ENCODE results near the gene PITPNC1.

PITPNC1 gene

GRCh38 chr17:67725807-67726206, 348.7 kb downstream of the PITPNC1 start:
- TF ChIP-seq POLR2AphosphoS5 (IDR thresholded peaks at IDR 0.05; ENCODE audit: low read depth, low read length) (no peak), TAF1 (IDR thresholded peaks at IDR 0.05; ENCODE audit: borderline replicate concordance, insufficient read depth, low read length) (no peak), FOXP2 (optimal IDR thresholded peaks at IDR 0.05; ENCODE audit: borderline replicate concordance, extremely low read depth, extremely low read length, insufficient read depth) (no peak), SIN3A (IDR thresholded peaks at IDR 0.05; ENCODE audit: borderline replicate concordance, insufficient read depth, low read length) (no peak)
- TF ChIP-seq, protein P1, sequence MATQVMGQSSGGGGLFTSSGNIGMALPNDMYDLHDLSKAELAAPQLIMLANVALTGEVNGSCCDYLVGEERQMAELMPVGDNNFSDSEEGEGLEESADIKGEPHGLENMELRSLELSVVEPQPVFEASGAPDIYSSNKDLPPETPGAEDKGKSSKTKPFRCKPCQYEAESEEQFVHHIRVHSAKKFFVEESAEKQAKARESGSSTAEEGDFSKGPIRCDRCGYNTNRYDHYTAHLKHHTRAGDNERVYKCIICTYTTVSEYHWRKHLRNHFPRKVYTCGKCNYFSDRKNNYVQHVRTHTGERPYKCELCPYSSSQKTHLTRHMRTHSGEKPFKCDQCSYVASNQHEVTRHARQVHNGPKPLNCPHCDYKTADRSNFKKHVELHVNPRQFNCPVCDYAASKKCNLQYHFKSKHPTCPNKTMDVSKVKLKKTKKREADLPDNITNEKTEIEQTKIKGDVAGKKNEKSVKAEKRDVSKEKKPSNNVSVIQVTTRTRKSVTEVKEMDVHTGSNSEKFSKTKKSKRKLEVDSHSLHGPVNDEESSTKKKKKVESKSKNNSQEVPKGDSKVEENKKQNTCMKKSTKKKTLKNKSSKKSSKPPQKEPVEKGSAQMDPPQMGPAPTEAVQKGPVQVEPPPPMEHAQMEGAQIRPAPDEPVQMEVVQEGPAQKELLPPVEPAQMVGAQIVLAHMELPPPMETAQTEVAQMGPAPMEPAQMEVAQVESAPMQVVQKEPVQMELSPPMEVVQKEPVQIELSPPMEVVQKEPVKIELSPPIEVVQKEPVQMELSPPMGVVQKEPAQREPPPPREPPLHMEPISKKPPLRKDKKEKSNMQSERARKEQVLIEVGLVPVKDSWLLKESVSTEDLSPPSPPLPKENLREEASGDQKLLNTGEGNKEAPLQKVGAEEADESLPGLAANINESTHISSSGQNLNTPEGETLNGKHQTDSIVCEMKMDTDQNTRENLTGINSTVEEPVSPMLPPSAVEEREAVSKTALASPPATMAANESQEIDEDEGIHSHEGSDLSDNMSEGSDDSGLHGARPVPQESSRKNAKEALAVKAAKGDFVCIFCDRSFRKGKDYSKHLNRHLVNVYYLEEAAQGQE (IDR thresholded peaks at IDR 0.05; ENCODE audit: insufficient read depth in 1 of 2, low read depth in 2 of 2, low read length in 2 of 2), result no peak

GRCh38 chr17:67729903-67730302, 352.8 kb downstream of the PITPNC1 start:
- TF ChIP-seq FOXP2 (optimal IDR thresholded peaks at IDR 0.05; ENCODE audit: borderline replicate concordance, extremely low read depth, extremely low read length, insufficient read depth) (no peak), TAF1 (IDR thresholded peaks at IDR 0.05; ENCODE audit: borderline replicate concordance, insufficient read depth, low read length) (no peak), SIN3A (IDR thresholded peaks at IDR 0.05; ENCODE audit: borderline replicate concordance, insufficient read depth, low read length) (no peak), POLR2AphosphoS5 (IDR thresholded peaks at IDR 0.05; ENCODE audit: low read depth, low read length) (no peak)
- TF ChIP-seq, protein P1 (IDR thresholded peaks at IDR 0.05; ENCODE audit: insufficient read depth in 1 of 2, low read depth in 2 of 2, low read length in 2 of 2), result no peak

DNA sequence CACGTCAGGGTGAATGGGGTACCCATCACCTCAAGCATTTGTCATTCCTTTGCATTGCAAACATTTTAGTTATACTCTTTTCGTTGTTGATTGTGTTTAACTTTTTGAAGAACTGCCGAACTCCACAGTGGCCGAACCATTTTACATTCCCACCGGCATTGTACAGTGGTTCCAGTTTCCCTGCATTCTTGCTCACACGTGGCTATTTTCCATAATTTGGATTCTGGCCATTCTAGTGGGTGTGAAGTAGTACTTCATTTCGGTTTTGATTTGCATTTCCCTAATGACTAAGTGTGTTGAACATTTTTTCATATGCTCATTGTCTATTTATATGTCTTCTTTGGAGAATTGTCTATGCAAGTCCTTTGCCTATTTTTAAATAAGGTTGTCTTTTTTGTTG, 353.6 kb downstream of the PITPNC1 start:
- no peak for TF ChIP-seq SIN3A (IDR thresholded peaks at IDR 0.05; ENCODE audit: borderline replicate concordance, insufficient read depth, low read length)
- TF ChIP-seq FOXP2 (optimal IDR thresholded peaks at IDR 0.05; ENCODE audit: borderline replicate concordance, extremely low read depth, extremely low read length, insufficient read depth), result no peak
- TF ChIP-seq POLR2AphosphoS5 (IDR thresholded peaks at IDR 0.05; ENCODE audit: low read depth, low read length), result no peak
- TF ChIP-seq TAF1 (IDR thresholded peaks at IDR 0.05; ENCODE audit: borderline replicate concordance, insufficient read depth, low read length), result no peak
- TF ChIP-seq, protein P1 (IDR thresholded peaks at IDR 0.05; ENCODE audit: insufficient read depth in 1 of 2, low read depth in 2 of 2, low read length in 2 of 2), result no peak

DNA sequence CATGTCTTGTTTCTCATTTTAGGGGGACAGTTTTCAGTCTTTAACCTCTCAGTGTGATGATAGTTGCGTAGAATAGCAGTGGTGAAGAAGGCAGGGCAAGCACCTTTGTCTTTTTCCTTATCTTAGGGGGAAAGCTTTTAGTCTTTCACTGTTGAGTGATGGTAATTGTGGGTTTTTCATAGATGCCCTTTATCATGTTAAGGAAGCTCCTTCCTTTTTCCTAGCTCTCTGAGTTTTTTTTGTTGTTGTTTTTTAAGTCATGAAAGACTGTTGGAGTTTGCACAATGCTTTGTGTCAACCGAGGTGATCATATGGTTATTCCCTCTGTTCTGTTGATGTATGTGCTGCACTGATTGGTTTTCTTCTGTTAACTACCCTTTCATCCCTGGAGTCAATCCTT, 356.4 kb downstream of the PITPNC1 start:
- TF ChIP-seq, protein P1 (IDR thresholded peaks at IDR 0.05; ENCODE audit: insufficient read depth in 1 of 2, low read depth in 2 of 2, low read length in 2 of 2), result no peak
- TF ChIP-seq SIN3A (IDR thresholded peaks at IDR 0.05; ENCODE audit: borderline replicate concordance, insufficient read depth, low read length) (no peak), TAF1 (IDR thresholded peaks at IDR 0.05; ENCODE audit: borderline replicate concordance, insufficient read depth, low read length) (no peak), FOXP2 (optimal IDR thresholded peaks at IDR 0.05; ENCODE audit: borderline replicate concordance, extremely low read depth, extremely low read length, insufficient read depth) (no peak), POLR2AphosphoS5 (IDR thresholded peaks at IDR 0.05; ENCODE audit: low read depth, low read length) (no peak)

DNA sequence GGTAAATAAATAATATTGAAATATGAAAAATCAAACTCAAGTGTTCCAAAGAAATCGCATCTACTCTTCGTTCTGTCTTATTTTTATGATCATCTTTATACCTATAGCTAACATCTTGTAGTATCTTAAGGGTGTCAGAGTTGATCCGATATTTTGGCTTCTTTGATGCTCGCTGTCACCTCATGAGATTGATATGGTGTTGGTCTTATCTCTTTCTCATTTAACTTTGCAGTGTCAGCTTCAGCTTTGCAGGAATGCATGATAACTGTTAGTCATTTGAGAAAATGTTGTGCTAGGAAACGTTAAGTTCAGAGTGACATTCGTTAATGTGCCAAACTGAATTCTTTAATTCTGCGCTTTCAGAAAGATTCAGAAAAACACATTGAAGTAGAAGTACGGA, 360.1 kb downstream of the PITPNC1 start:
- TF ChIP-seq, protein P1 (IDR thresholded peaks at IDR 0.05; ENCODE audit: insufficient read depth in 1 of 2, low read depth in 2 of 2, low read length in 2 of 2), result no peak
- no peak for TF ChIP-seq TAF1 (IDR thresholded peaks at IDR 0.05; ENCODE audit: borderline replicate concordance, insufficient read depth, low read length)
- TF ChIP-seq FOXP2 (optimal IDR thresholded peaks at IDR 0.05; ENCODE audit: borderline replicate concordance, extremely low read depth, extremely low read length, insufficient read depth), result no peak
- TF ChIP-seq SIN3A (IDR thresholded peaks at IDR 0.05; ENCODE audit: borderline replicate concordance, insufficient read depth, low read length), result no peak
- TF ChIP-seq POLR2AphosphoS5 (IDR thresholded peaks at IDR 0.05; ENCODE audit: low read depth, low read length), result no peak

Data from PFSK-1 (cell line).